Stimulated activated CD4-positive, alpha-beta T cell treated with anti-CD3 and anti-CD28 coated beads, Interleukin-2, amount 100 ng/mL, for 4 hours (primary cell): ENCODE measurements around the gene FRMD4A.

Experiments used
- DNase-seq: peaks from one replicate; pipeline ENCODE4 v3.0.0-alpha.2; 2020; ENCODE audit warnings: low read depth

The FRMD4A gene

DNA sequence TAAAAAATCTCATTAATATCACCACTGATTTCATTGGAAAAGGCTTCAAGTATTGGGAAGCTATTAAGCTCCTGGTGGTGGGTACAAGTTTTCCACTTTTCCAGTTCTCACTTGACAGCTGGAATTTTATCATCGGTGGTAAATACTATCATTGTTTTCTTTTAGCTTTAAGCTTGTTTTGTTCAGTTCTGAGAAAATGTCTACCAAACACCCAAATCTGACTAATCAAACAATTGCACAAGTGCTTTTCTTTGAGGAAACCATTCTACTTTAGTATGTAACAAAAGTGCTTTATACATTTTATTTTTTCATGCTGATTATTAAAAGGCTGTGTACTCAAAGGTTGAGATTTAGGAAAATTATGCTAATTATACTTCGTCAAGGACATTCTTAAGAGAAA lies 736.1 kb downstream of the FRMD4A start:
- no peak for DNase-seq
